ENCODE results near the gene COLEC11. TPM values are rescaled to one million over a fixed set of nuclear protein-coding genes. Genes with fewer than 3 reads are reported as not detected.

The COLEC11 gene
- polyA plus RNA-seq, 2 of the 4 experiments (the other 2 are of a cell fraction): 0.30 to 0.97 TPM

- Histone ChIP-seq H3K4me3 (no peak overlapping the region), H3K27ac (no peak overlapping the region), H3K4me2 (no peak overlapping the region), H3K9me3 (no peaks in the 10 kb centered on the region), H3K4me1 (no peaks in the 10 kb centered on the region)
- 16% methylated on average over 9 of the region's 9 CpGs for WGBS (ENCODE audit: missing lambda C conversion rate)
- FAIRE-seq: no peak
- CTCF ChIA-PET: interaction anchor here (4.3 kb wide), 1 partner anchor 14 kb away, joined by 12 read pairs; no protein-coding TSS in a partner anchor
- no peak for DNase-seq (ENCODE audit: low read depth in 1 of 2, low spot score in 1 of 2)
- TF ChIP-seq, protein P1, sequence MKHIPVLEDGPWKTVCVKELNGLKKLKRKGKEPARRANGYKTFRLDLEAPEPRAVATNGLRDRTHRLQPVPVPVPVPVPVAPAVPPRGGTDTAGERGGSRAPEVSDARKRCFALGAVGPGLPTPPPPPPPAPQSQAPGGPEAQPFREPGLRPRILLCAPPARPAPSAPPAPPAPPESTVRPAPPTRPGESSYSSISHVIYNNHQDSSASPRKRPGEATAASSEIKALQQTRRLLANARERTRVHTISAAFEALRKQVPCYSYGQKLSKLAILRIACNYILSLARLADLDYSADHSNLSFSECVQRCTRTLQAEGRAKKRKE (CRISPR knock-in tag; IDR thresholded peaks at IDR 0.05; ENCODE audit: low read depth): no peak
- TF ChIP-seq HOXA7 (CRISPR knock-in tag; IDR thresholded peaks at IDR 0.05): no peak
- no peak for TF ChIP-seq FOXS1 (CRISPR knock-in tag; IDR thresholded peaks at IDR 0.05)
- no peak for TF ChIP-seq PBX3 (IDR thresholded peaks at IDR 0.05)
- no peak for TF ChIP-seq USF2 (IDR thresholded peaks at IDR 0.05)
- TF ChIP-seq TP53 (CRISPR knock-in tag; IDR thresholded peaks at IDR 0.05): no peak
- TF ChIP-seq CBX8 (IDR thresholded peaks at IDR 0.05): no peak
- TF ChIP-seq JUN (IDR thresholded peaks at IDR 0.05): no peak
- TF ChIP-seq FOSL2 (IDR thresholded peaks at IDR 0.05): no peak
- TF ChIP-seq FOSL2 (CRISPR knock-in tag; IDR thresholded peaks at IDR 0.05): no peak
- no peak for TF ChIP-seq ZFP36 (IDR thresholded peaks at IDR 0.05; ENCODE audit: borderline replicate concordance, partially characterized antibody)
- TF ChIP-seq, protein P2, sequence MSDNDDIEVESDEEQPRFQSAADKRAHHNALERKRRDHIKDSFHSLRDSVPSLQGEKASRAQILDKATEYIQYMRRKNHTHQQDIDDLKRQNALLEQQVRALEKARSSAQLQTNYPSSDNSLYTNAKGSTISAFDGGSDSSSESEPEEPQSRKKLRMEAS (IDR thresholded peaks at IDR 0.05): no peak
- TF ChIP-seq ELK1 (IDR thresholded peaks at IDR 0.05; ENCODE audit: low read depth, low read length): no peak
- TF ChIP-seq NR3C1 (IDR thresholded peaks at IDR 0.05): no peak
- ATAC-seq: 0 out of 6 replicates have a peak, but pooled peaks of 1 of the 2 experiments have one; percentile 9
- POLR2A ChIA-PET: no interaction called here
Measured at GRCh38 chr2:3678212-3678611, 83.3 kb downstream of the COLEC11 start.

DNA sequence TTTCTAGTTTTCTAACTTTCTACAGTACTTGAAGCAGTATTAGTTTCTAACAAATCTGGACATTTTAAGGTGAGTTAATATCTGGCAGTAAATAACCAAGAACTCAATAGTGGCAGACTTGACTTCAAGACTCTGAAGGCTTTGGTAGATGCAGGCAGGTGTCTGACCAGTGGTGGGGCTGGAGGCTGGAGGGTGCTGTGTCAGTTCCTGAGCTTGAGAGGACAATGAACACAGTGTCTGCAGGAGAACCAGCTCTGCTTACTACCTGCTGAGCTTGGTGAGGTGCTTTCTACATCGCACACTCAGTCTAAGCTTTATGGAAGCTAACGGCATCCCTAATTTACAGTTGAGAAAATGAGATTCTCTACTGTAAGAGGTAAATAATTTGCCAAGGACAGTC is 84.3 kb downstream of the COLEC11 start:
- ATAC-seq (peak in 1 of 2 experiments; percentile 15; a peak in 2 of 6 replicates), FAIRE-seq (no peak), DNase-seq (ENCODE audit: low read depth in 1 of 2, low spot score in 1 of 2) (no peak)
- ChIA-PET CTCF (no interaction called here), POLR2A (no interaction called here)
- no peak overlapping the region for H3K4me2 ChIP-seq
- WGBS (ENCODE audit: missing lambda C conversion rate): 45% methylated on average over 2 of the region's 2 CpGs
- H3K4me3 ChIP-seq: no peak overlapping the region
- no peaks in the 10 kb centered on the region for H3K4me1 ChIP-seq
- TF ChIP-seq JUN (IDR thresholded peaks at IDR 0.05) (no peak), FOXS1 (CRISPR knock-in tag; IDR thresholded peaks at IDR 0.05) (no peak), BHLHE40 (IDR thresholded peaks at IDR 0.05; ENCODE audit: low read depth, low read length) (no peak), HOXB5 (CRISPR knock-in tag; IDR thresholded peaks at IDR 0.05) (no peak), SMC3 (IDR thresholded peaks at IDR 0.05) (no peak), EHF (CRISPR knock-in tag; IDR thresholded peaks at IDR 0.05) (no peak), ZC3H11A (IDR thresholded peaks at IDR 0.05) (no peak), EHMT2 (IDR thresholded peaks at IDR 0.05; ENCODE audit: low read depth) (no peak), RFX5 (IDR thresholded peaks at IDR 0.05) (no peak), GATA3 (IDR thresholded peaks at IDR 0.05; ENCODE audit: borderline replicate concordance) (no peak), CHD4 (IDR thresholded peaks at IDR 0.05; ENCODE audit: borderline replicate concordance) (no peak), POLR2A (IDR thresholded peaks at IDR 0.05; ENCODE audit: low read length) (no peak), JUNB (IDR thresholded peaks at IDR 0.05) (no peak), NFE2L2 (conservative IDR thresholded peaks at IDR 0.05; ENCODE audit: low read length) (no peak), POLR2AphosphoS2 (conservative IDR thresholded peaks at IDR 0.05; ENCODE audit: low read length) (no peak), MAFK (IDR thresholded peaks at IDR 0.05; ENCODE audit: partially characterized antibody) (no peak)
- TF ChIP-seq, protein P3, sequence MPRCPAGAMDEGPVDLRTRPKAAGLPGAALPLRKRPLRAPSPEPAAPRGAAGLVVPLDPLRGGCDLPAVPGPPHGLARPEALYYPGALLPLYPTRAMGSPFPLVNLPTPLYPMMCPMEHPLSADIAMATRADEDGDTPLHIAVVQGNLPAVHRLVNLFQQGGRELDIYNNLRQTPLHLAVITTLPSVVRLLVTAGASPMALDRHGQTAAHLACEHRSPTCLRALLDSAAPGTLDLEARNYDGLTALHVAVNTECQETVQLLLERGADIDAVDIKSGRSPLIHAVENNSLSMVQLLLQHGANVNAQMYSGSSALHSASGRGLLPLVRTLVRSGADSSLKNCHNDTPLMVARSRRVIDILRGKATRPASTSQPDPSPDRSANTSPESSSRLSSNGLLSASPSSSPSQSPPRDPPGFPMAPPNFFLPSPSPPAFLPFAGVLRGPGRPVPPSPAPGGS (IDR thresholded peaks at IDR 0.05): no peak
- TF ChIP-seq, protein P4, sequence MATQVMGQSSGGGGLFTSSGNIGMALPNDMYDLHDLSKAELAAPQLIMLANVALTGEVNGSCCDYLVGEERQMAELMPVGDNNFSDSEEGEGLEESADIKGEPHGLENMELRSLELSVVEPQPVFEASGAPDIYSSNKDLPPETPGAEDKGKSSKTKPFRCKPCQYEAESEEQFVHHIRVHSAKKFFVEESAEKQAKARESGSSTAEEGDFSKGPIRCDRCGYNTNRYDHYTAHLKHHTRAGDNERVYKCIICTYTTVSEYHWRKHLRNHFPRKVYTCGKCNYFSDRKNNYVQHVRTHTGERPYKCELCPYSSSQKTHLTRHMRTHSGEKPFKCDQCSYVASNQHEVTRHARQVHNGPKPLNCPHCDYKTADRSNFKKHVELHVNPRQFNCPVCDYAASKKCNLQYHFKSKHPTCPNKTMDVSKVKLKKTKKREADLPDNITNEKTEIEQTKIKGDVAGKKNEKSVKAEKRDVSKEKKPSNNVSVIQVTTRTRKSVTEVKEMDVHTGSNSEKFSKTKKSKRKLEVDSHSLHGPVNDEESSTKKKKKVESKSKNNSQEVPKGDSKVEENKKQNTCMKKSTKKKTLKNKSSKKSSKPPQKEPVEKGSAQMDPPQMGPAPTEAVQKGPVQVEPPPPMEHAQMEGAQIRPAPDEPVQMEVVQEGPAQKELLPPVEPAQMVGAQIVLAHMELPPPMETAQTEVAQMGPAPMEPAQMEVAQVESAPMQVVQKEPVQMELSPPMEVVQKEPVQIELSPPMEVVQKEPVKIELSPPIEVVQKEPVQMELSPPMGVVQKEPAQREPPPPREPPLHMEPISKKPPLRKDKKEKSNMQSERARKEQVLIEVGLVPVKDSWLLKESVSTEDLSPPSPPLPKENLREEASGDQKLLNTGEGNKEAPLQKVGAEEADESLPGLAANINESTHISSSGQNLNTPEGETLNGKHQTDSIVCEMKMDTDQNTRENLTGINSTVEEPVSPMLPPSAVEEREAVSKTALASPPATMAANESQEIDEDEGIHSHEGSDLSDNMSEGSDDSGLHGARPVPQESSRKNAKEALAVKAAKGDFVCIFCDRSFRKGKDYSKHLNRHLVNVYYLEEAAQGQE (IDR thresholded peaks at IDR 0.05): no peak
- H3K9me3 ChIP-seq: no peaks in the 10 kb centered on the region
- no peak overlapping the region for H3K27ac ChIP-seq
